Osteoblast (primary cell): ENCODE measurements around the gene VAC14. TPM values are rescaled to one million over a fixed set of nuclear protein-coding genes. Genes with fewer than 3 reads are reported as not detected.
"Not testable (repeated sequence)": the region's sequence is repeated elsewhere in the genome, so short reads cannot be mapped to it uniquely, and the experiment has no call there.

Experiments used
- DNase-seq: peaks from one replicate; pipeline ENCODE4 v3.0.0; 2011; ENCODE audit warnings: low spot score, mixed read lengths; ENCODE audit not compliant: insufficient read length; ENCODE audit errors: missing footprints
- H2AFZ ChIP-seq: 2 replicates; pipeline ENCODE4 v1.6.0; 2011; ENCODE audit warnings: mild to moderate bottlenecking, low read length
- H3K27ac ChIP-seq: 2 replicates; pipeline ENCODE4 v1.5.1; 2011; ENCODE audit warnings: mild to moderate bottlenecking, low read depth, low read length, moderate library complexity
- H3K27me3 ChIP-seq: 2 replicates; pipeline ENCODE4 v1.6.0; 2012; ENCODE audit warnings: mild to moderate bottlenecking, control low read depth, inconsistent platforms, low read length, moderate library complexity; ENCODE audit not compliant: insufficient read depth
- H3K36me3 ChIP-seq: 2 replicates; pipeline ENCODE4 v1.5.1; 2011; ENCODE audit warnings: mild to moderate bottlenecking, low read length, control low read depth, moderate library complexity; ENCODE audit not compliant: insufficient read depth
- H3K4me1 ChIP-seq: 2 replicates; pipeline ENCODE4 v1.5.1; 2011; ENCODE audit warnings: mild to moderate bottlenecking, low read length, control low read depth, moderate library complexity; ENCODE audit not compliant: insufficient read depth
- H3K4me2 ChIP-seq: 2 replicates; pipeline ENCODE4 v1.6.0; 2011; ENCODE audit warnings: mild to moderate bottlenecking, low read length; ENCODE audit not compliant: insufficient read depth
- H3K4me3 ChIP-seq: fragments of 200-600 bp; sonication (generic); 3 replicates; pipeline ENCODE4 v1.5.1; 2012; ENCODE audit warnings: mild to moderate bottlenecking, low read length, inconsistent platforms; ENCODE audit not compliant: insufficient read depth
- H3K79me2 ChIP-seq: 2 replicates; pipeline ENCODE4 v1.6.0; 2012; ENCODE audit warnings: mild to moderate bottlenecking, low read length, control low read depth, inconsistent platforms; ENCODE audit not compliant: insufficient read depth
- H3K9me3 ChIP-seq: 2 replicates; pipeline ENCODE4 v1.5.1; 2011; ENCODE audit warnings: low read depth, low read length, control low read depth
- H4K20me1 ChIP-seq: 2 replicates; pipeline ENCODE4 v1.6.0; 2012; ENCODE audit warnings: mild to moderate bottlenecking, low read length, control low read depth; ENCODE audit not compliant: insufficient read depth
- CTCF ChIP-seq: IDR thresholded peaks from 2 replicates; pipeline ENCODE4 v1.5.1; 2011; ENCODE audit warnings: mild to moderate bottlenecking, low read depth, low read length, moderate library complexity; ENCODE audit errors: extremely low read depth
- total RNA-seq: library from RNA; depleted of rRNA; stranded (reverse); fragments of >200 nt; gene quantifications from 2 replicates; pipeline ENCODE4 v1.2.3, GENCODE V29; 2012

Gene VAC14
- total RNA-seq, 1 donor: 72.7 TPM

GRCh38 chr16:70745536-70746025 lies 55.4 kb downstream of the VAC14 start:
- Histone ChIP-seq H3K9me3 (no peaks in the 10 kb centered on the region), H3K4me3 (peak overlapping the region; percentile 29), H3K27ac (peak overlapping the region; percentile 97), H3K4me2 (peak overlapping the region; percentile 71), H3K79me2 (peaks cover 9% of the 10 kb centered on the region), H3K27me3 (no peaks in the 10 kb centered on the region), H3K4me1 (peaks cover 39% of the 10 kb centered on the region), H2AFZ (no peak overlapping the region), H4K20me1 (no peaks in the 10 kb centered on the region), H3K36me3 (peaks cover 10% of the 10 kb centered on the region)
- peak; percentile 82 for DNase-seq
- no peak for TF ChIP-seq CTCF

- H3K4me1 ChIP-seq: peaks cover 40% of the 10 kb centered on the region
These were observed 56.6 kb downstream of the VAC14 start for GRCh38 chr16:70744366-70744765.

GRCh38 chr16:70743791-70744190 lies 57.2 kb downstream of the VAC14 start:
- Histone ChIP-seq H3K4me1 (peaks cover 40% of the 10 kb centered on the region), H3K4me2 (no peak overlapping the region), H3K36me3 (peaks cover 14% of the 10 kb centered on the region), H3K4me3 (no peak overlapping the region), H3K79me2 (peaks cover 15% of the 10 kb centered on the region), H2AFZ (no peak overlapping the region), H3K27me3 (no peaks in the 10 kb centered on the region), H3K9me3 (no peaks in the 10 kb centered on the region), H4K20me1 (no peaks in the 10 kb centered on the region), H3K27ac (no peak overlapping the region)
- DNase-seq: peak; percentile 2
- no peak for TF ChIP-seq CTCF

More at GRCh38 chr16:70744366-70744765, 56.6 kb downstream of the VAC14 start:
- no peak for TF ChIP-seq CTCF
- Histone ChIP-seq H3K79me2 (peaks cover 11% of the 10 kb centered on the region), H3K36me3 (peaks cover 14% of the 10 kb centered on the region), H3K27ac (no peak overlapping the region), H3K27me3 (no peaks in the 10 kb centered on the region), H3K4me2 (no peak overlapping the region), H3K9me3 (no peaks in the 10 kb centered on the region), H4K20me1 (no peaks in the 10 kb centered on the region), H3K4me3 (no peak overlapping the region), H2AFZ (no peak overlapping the region)
- peak; percentile 1 for DNase-seq

- H2AFZ ChIP-seq, H3K9me3 ChIP-seq, H3K27me3 ChIP-seq, H3K4me2 ChIP-seq, DNase-seq, H4K20me1 ChIP-seq, H3K4me3 ChIP-seq, H3K27ac ChIP-seq: not testable (repeated sequence)
- peaks cover 45% of the 10 kb centered on the region for H3K4me1 ChIP-seq
- H3K79me2 ChIP-seq: peaks cover 16% of the 10 kb centered on the region
- peaks cover 14% of the 10 kb centered on the region for H3K36me3 ChIP-seq
These were observed 58.0 kb downstream of the VAC14 start for GRCh38 chr16:70742967-70743366.
